ENCODE data around the gene CEBPE.

The CEBPE gene

GRCh38 chr14:23077962-23078361, 41.1 kb downstream of the CEBPE start:
- DNase-seq (ENCODE audit: low read depth, low spot score), result no peak

- DNase-seq (ENCODE audit: low read depth, low spot score), result peak; percentile 49
Measured at GRCh38 chr14:23076785-23077408, 42.2 kb downstream of the CEBPE start.

DNA sequence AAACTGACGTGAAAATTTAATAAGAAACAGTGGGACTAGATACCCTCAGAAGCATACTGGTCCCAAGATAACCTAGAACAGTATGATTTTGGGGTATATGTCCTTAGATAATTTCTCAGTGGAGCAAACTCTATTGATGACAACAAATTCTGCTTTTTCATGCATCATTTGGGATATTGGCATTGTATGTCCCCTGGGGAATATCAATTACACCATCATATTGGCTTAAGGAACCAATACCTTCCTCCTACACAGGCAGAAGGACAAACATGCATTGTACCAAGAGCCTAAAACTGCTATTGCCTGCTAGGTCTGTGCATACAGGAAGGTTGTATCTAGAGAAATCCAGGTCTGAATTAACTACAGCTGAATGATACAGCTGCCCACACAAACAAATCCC, 44.1 kb downstream of the CEBPE start:
- DNase-seq (ENCODE audit: low read depth, low spot score), result no peak

DNA sequence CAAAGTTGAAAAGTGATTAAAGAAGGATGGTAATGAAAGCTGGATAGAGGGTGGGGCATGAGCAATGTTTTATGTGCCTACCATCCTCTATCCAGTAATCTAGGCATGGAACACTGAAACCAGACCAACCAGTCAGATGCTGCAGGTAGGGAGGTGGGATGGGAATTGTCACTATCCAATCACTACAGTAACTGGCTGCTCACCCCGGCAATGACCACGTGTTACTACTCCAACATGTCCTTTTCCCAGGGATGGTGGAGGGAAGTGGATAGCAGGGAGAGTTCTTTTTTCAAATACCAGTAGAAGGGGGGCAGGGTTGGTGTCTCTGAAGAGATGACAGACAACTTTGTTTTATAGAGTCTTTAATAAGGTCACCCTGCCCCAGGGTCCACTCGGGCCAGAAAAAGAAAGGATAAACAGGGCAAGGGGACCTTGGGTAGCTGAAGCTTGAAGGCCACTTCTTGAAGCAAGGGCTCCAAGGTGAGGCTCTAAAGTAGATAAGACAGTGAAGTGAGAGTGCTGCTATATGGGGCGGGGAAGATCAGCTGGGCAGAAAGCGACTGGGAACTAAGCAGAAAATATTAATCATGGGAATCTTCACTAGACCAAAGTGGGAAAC, 47.0 kb downstream of the CEBPE start:
- DNase-seq (ENCODE audit: low read depth, low spot score), result peak; percentile 22

DNA sequence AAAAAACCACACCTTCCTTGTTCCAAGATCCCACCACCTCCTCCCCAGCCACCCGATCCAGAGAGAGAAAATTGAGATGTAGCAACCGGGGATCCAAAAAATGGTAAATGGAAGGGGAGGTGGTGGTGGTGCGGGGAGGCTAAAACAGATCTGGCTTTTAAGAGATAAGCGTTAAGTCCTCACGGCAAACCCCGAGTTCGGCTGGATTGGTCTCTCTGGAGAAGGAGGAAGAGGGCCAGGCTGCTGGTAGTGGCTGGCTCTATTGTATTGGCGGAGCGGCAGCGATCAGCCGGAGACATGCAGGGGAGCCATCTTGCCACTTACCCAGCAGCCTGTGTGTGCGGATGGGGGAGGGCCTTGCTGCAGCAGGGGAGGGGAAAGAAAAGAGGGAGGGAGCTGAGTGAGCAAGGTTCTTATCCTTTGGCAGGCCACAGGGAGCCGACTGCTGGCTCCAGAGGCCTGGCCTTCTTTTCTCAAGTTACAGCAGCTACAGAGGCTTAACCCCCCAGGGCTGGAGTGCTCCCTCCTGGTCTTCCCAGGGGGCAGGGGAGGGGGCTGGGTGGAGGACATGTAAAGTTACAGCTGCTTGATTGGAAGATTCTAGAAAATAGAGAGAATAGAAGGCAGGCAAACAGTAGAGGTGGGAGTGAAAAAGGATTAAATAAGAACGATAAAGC, 47.7 kb downstream of the CEBPE start:
- DNase-seq (ENCODE audit: low read depth, low spot score), result peak; percentile 95

- DNase-seq (ENCODE audit: low read depth, low spot score), result peak; percentile 21
Measured at GRCh38 chr14:23070262-23071129, 48.6 kb downstream of the CEBPE start.

- DNase-seq (ENCODE audit: low read depth, low spot score), result no peak
Measured at GRCh38 chr14:23069413-23069806, 49.6 kb downstream of the CEBPE start.

GRCh38 chr14:23068789-23069412, 50.2 kb downstream of the CEBPE start:
- DNase-seq (ENCODE audit: low read depth, low spot score), result peak; percentile 94

DNA sequence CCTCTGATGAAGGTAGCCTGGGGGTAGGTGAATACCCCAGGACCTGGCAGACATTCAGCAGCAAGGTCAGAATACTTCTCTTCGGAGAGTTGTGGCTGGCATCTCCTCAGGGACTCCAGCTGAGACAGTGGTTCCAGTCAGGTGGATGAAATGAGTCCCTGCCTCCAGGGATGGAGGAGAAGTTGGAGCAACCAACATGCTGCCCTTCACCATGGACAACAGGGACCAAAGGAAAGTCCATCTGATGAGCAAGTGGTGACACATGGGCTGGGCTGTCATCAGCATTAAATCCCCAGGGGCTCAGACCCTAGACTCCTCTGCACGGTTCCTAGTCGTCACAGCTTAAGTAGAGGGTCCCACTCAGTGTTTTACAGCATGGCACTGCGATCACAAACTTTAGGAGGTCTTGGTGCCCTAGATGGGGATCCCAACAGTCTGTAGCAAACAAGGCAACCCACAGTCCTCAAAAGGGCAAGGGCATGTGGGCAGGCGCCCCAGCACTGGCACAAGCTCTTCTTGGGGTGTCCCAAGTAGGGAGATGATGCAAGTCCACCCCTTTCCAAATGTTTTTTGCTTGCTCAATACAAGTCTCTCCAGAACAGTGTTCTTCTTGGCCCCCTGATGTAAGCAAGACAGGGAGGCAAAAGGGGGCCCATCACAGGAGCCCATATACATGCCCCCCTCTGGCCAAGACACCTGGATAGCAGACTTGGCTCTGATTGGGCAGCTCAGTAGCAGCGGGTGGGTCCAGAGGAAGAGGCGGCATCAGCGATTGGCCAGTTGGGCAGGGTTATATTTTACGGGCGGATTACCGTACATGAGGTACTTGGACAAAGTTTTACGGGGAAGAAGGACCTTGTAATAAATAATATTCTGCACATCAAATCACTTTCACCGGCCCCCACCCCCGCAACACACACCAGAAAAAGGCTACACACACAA, 50.9 kb downstream of the CEBPE start:
- DNase-seq (ENCODE audit: low read depth, low spot score), result no peak

Measured in astrocyte of the hippocampus (primary cell).